Activated T-helper 17 cell treated with anti-CD3 and anti-CD28 coated beads, Interleukin-2, amount 50 U/mL, for 72 hours (primary cell): ENCODE data around the gene SERHL2. TPM values are rescaled to one million over a fixed set of nuclear protein-coding genes. Genes with fewer than 3 reads are reported as not detected.
"Not testable (repeated sequence)": the region's sequence is repeated elsewhere in the genome, so short reads cannot be mapped to it uniquely, and the experiment has no call there.

Experiments
- ATAC-seq: fragments of 150-1000 bp; cut with Tn5 transposase; replicated peaks from 2 replicates; pipeline ENCODE4 v1.10.0; 2021; ENCODE audit warnings: mild to moderate bottlenecking, moderate library complexity
- H3K27ac Mint-ChIP-seq: one replicate; pipeline ENCODE4 v1.8.0; 2022; ENCODE audit warnings: mixed read lengths
- H3K27me3 Mint-ChIP-seq: one replicate; pipeline ENCODE4 v1.8.0; 2022; ENCODE audit warnings: mixed read lengths
- H3K36me3 Mint-ChIP-seq: one replicate; pipeline ENCODE4 v1.8.0; 2022; ENCODE audit warnings: low read depth, mild to moderate bottlenecking, mixed read lengths
- H3K4me1 Mint-ChIP-seq: one replicate; pipeline ENCODE4 v1.8.0; 2022; ENCODE audit warnings: mixed read lengths
- H3K4me3 Mint-ChIP-seq: one replicate; pipeline ENCODE4 v1.8.0; 2022; ENCODE audit warnings: mild to moderate bottlenecking, mixed read lengths
- H3K9me3 Mint-ChIP-seq: one replicate; pipeline ENCODE4 v1.8.0; 2022; ENCODE audit warnings: mixed read lengths
- total RNA-seq, 2 donors: library from RNA; stranded (reverse); gene quantifications; one replicate each; pipeline ENCODE4 v1.2.3, GENCODE V29; 2022

SERHL2 gene
- total RNA-seq, 2 donors from 2014 or later, result 0.48 to 1.2 TPM

DNA sequence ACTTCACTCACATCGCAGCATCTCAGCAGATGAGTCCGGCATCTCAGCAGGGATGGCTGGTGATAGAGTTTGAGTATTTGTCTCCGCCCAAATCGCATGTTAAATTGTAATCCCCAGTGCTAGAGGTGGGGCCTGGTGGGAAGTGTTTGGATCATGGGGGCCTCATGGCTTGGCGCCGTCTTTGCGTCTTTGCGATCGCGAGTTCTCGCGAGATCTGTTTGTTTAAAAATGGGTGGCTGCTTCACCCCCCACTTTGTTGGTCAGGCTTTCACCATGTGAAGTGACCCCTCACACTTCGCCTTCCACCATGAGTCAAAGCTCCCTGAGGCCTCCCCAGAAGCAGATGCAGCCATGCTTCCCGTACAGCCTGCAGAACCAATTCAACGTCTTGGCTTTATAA lies 31.2 kb upstream of the SERHL2 start:
- Mint-ChIP-seq H3K9me3 (no peaks in the 10 kb centered on the region), H3K36me3 (peaks cover 11% of the 10 kb centered on the region), H3K27me3 (no peaks in the 10 kb centered on the region), H3K27ac (no peak overlapping the region), H3K4me3 (no peak overlapping the region), H3K4me1 (peaks cover 9% of the 10 kb centered on the region)
- no peak for ATAC-seq

- H3K4me1 Mint-ChIP-seq, result peaks cover 7% of the 10 kb centered on the region
- H3K9me3 Mint-ChIP-seq, result no peaks in the 10 kb centered on the region
- no peak overlapping the region for H3K27ac Mint-ChIP-seq
- no peak overlapping the region for H3K4me3 Mint-ChIP-seq
- peak; percentile 46 for ATAC-seq
- peaks cover 3% of the 10 kb centered on the region for H3K27me3 Mint-ChIP-seq
- H3K36me3 Mint-ChIP-seq, result no peaks in the 10 kb centered on the region
Observed at GRCh38 chr22:42528591-42529307, 25.0 kb upstream of the SERHL2 start.

DNA sequence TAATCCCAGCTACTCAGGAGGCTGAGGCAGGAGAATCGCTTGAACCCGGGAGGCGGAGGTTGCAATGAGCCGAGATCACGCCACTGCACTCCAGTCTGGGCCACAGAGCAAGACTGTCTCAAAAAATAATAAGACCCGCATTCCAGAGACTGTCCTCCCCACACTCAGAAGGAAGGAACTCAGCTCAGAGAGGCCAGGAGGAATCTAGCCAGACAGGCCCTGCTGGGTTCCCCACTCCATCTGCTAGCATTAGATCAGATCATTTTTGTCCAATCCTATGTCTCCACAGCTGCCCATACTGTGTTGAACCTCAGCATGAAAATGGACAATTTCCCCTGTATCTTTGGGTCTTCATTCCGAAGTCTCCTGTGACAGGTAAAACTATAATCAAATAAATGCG lies 24.3 kb upstream of the SERHL2 start:
- not testable (repeated sequence) for ATAC-seq, H3K36me3 Mint-ChIP-seq, H3K4me3 Mint-ChIP-seq, H3K27me3 Mint-ChIP-seq, H3K4me1 Mint-ChIP-seq, H3K27ac Mint-ChIP-seq, H3K9me3 Mint-ChIP-seq

DNA sequence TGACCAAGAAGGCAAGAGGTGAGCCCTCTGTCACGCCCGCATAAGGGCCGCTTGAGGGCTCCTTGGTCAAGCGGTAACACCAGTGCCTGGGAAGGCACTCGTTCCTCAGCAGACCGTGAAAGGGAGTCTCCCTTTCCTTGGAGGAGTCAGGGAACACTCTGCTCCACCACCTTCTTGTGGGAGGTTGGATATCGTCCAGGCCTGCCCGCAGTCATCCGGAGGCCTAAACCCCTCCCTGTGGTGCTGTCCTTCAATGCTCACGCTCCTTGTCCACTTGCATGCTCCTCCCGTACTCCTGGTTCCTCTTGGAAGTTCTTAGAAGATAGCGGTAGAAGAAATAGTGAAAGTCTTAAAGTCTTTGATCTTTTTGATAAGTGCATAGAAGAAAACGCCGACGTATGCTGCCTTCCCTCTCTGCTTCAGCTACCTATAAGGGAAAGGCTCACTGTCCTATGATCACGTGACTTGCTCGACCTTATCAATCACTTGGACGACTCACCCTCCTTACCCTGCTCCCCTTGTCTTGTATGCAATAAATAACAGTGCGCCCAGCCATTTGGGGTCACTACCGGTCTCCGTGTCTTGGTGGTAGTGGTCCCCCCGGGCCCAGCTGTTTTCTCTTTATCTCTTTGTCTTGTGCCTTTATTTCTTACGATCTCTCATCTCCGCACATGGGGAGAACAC lies 22.2 kb upstream of the SERHL2 start:
- not testable (repeated sequence) for H3K4me1 Mint-ChIP-seq, H3K36me3 Mint-ChIP-seq, H3K27ac Mint-ChIP-seq, H3K4me3 Mint-ChIP-seq, ATAC-seq, H3K27me3 Mint-ChIP-seq, H3K9me3 Mint-ChIP-seq

DNA sequence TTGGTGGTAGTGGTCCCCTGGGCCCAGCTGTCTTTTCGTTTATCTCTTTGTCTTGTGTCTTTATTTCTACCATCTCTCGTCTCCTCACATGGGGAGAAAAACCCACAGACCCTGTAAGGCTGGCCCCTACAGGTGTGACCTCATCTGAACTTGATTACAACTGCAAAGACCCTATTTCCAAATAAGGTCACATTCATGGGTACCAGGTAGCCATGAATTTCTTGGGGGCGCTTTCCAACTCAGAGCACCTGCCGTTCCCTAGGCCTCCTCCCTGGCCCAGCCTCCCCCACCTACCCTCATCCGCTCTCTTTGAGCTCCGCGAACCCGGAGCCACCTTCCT lies 20.1 kb upstream of the SERHL2 start:
- no peak for ATAC-seq
- Mint-ChIP-seq H3K36me3 (no peaks in the 10 kb centered on the region), H3K4me3 (peak overlapping the region; percentile 88), H3K27me3 (peaks cover 3% of the 10 kb centered on the region), H3K4me1 (peaks cover 7% of the 10 kb centered on the region), H3K9me3 (no peaks in the 10 kb centered on the region), H3K27ac (peak overlapping the region; percentile 94)

DNA sequence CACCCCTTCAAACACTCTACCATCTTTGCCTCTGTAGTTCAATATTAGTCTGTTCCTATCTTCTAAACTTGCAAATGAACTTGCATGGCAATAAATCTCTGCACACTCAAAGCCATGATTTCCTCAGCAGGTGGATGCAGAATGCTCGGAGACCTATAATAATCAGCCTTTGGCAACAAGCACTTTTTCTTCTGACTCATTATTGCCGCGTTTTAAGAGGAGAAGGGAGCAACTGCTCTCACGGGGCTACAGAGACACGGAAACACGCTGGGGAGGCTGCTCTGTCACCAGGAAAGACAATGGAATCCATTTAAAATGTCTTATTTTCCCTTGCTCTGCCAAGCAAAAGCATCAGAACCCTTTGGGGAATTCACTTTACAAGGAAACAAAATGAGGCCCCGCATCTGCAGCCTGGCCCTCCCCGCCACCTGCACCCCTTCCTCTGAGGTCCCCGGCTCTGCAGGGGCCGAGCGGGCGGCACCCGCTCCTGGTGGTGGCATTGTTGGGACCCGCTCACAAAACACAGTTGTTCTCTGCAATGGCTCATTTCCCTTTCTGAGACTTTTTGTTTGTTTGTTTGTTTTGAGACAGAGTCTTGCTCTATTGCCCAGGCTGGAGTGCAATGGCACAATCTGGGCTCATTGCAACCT lies 18.5 kb upstream of the SERHL2 start:
- not testable (repeated sequence) for H3K9me3 Mint-ChIP-seq, H3K4me1 Mint-ChIP-seq, H3K27ac Mint-ChIP-seq

GRCh38 chr22:42536166-42536565 lies 17.6 kb upstream of the SERHL2 start:
- no peak for ATAC-seq

More for the DNA sequence above, 18.5 kb upstream of the SERHL2 start:
- ATAC-seq, H3K27me3 Mint-ChIP-seq, H3K4me3 Mint-ChIP-seq, H3K36me3 Mint-ChIP-seq: not testable (repeated sequence)

DNA sequence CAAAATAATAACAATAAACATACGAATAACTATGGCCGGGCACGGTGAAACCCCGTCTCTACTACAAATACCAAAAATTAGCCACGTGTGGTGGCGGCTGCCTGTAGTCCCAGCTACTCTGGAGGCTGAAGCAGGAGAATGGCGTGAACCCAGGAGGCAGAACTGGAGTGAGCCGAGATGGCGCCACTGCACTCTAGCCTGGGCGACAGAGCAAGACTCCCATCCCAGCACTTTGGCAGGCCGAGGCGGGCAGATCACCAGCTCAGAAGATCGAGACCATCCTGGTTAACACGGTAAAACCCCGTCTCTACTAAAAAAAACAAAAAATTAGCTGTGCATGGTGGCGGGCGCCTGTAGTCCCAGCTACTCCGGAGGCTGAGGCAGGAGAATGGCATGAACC lies 17.1 kb upstream of the SERHL2 start:
- not testable (repeated sequence) for ATAC-seq, H3K4me3 Mint-ChIP-seq, H3K27ac Mint-ChIP-seq, H3K4me1 Mint-ChIP-seq, H3K27me3 Mint-ChIP-seq, H3K36me3 Mint-ChIP-seq, H3K9me3 Mint-ChIP-seq

More at GRCh38 chr22:42536166-42536565, 17.6 kb upstream of the SERHL2 start:
- no peaks in the 10 kb centered on the region for H3K27me3 Mint-ChIP-seq
- no peak overlapping the region for H3K4me3 Mint-ChIP-seq
- no peak overlapping the region for H3K27ac Mint-ChIP-seq
- peaks cover 7% of the 10 kb centered on the region for H3K4me1 Mint-ChIP-seq
- H3K36me3 Mint-ChIP-seq, result no peaks in the 10 kb centered on the region
- no peaks in the 10 kb centered on the region for H3K9me3 Mint-ChIP-seq

DNA sequence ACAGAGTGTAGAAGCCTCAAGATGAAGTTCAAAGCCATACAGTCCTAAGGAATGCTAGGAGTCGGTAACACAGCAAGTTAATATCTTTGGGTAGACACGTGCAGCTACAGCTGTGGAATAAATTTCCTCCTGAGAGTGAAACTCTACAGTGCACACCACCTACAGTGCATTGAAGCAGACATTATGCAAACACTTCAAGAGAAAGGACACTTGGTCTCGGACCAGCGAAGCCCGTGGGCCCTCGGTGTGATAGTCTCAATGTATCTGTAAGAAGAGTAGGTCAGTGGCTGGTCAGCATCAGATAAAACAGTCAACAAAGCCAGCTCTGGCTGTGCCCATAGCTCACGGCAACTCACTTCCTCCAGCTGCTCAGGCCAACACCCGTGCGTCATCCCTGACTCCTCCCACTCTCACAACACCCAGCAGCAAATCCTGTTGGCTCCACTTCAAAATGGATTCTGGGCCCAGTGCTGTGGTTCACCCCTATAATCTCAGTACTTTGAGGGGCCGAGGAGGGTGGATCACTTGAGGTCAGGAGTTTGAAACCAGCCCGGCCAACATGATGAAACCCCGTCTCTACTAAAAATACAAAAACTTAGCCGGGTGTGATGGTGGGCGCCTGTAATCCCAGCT lies 16.4 kb upstream of the SERHL2 start:
- H3K4me1 Mint-ChIP-seq, H3K36me3 Mint-ChIP-seq, H3K27me3 Mint-ChIP-seq, H3K27ac Mint-ChIP-seq, H3K9me3 Mint-ChIP-seq, H3K4me3 Mint-ChIP-seq: not testable (repeated sequence)
- peak; percentile 72 for ATAC-seq

DNA sequence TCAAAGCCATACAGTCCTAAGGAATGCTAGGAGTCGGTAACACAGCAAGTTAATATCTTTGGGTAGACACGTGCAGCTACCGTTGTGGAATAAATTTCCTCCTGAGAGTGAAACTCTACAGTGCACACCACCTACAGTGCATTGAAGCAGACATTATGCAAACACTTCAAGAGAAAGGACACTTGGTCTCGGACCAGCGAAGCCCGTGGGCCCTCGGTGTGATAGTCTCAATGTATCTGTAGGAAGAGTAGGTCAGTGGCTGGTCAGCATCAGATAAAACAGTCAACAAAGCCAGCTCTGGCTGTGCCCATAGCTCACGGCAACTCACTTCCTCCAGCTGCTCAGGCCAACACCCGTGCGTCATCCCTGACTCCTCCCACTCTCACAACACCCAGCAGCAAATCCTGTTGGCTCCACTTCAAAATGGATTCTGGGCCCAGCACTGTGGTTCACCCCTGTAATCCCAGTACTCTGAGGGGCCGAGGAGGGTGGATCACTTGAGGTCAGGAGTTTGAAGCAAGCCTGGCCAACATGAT lies 14.5 kb upstream of the SERHL2 start:
- H3K27me3 Mint-ChIP-seq, H3K9me3 Mint-ChIP-seq, H3K36me3 Mint-ChIP-seq, H3K4me3 Mint-ChIP-seq, H3K27ac Mint-ChIP-seq, H3K4me1 Mint-ChIP-seq: not testable (repeated sequence)
- ATAC-seq, result peak; percentile 80

- no peak for ATAC-seq
- H3K36me3 Mint-ChIP-seq, result no peaks in the 10 kb centered on the region
- H3K9me3 Mint-ChIP-seq, result no peaks in the 10 kb centered on the region
- no peaks in the 10 kb centered on the region for H3K4me1 Mint-ChIP-seq
- no peaks in the 10 kb centered on the region for H3K27me3 Mint-ChIP-seq
- no peak overlapping the region for H3K4me3 Mint-ChIP-seq
- H3K27ac Mint-ChIP-seq, result no peak overlapping the region
Observed at GRCh38 chr22:42544686-42545085, 9.1 kb upstream of the SERHL2 start.

GRCh38 chr22:42547562-42547961 lies 6.2 kb upstream of the SERHL2 start:
- ATAC-seq, result no peak
- Mint-ChIP-seq H3K9me3 (no peaks in the 10 kb centered on the region), H3K4me1 (no peaks in the 10 kb centered on the region), H3K27ac (no peak overlapping the region), H3K36me3 (no peaks in the 10 kb centered on the region), H3K4me3 (no peak overlapping the region), H3K27me3 (no peaks in the 10 kb centered on the region)

DNA sequence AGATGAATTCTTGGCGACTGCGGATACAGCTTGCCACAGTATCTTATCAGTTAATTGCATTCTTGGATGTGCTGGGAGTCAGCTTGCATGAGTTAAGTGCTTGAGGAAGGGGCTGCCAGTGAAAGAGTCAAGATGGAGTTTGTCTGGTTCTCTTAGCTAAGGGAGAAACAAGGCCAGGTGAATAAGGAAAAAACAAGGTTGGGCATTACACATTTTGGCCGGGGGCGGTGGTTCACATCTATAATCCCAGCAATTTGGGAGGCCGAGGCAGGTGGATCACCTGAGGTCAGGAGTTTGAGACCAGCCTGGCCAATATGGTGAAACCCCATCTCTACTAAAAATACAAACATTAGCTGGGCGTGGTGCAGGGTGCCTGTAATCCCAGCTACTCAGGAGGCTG lies 5.6 kb upstream of the SERHL2 start:
- ATAC-seq, H3K36me3 Mint-ChIP-seq, H3K27me3 Mint-ChIP-seq, H3K4me1 Mint-ChIP-seq, H3K4me3 Mint-ChIP-seq, H3K27ac Mint-ChIP-seq, H3K9me3 Mint-ChIP-seq: not testable (repeated sequence)

- no peaks in the 10 kb centered on the region for H3K27me3 Mint-ChIP-seq
- H3K4me1 Mint-ChIP-seq, result no peaks in the 10 kb centered on the region
- no peaks in the 10 kb centered on the region for H3K36me3 Mint-ChIP-seq
- peak overlapping the region; percentile 2 for H3K27ac Mint-ChIP-seq
- ATAC-seq, result no peak
- H3K4me3 Mint-ChIP-seq, result no peak overlapping the region
- H3K9me3 Mint-ChIP-seq, result no peaks in the 10 kb centered on the region
Observed at GRCh38 chr22:42548597-42549330, 5.0 kb upstream of the SERHL2 start.
